RKO (cell line): ENCODE results near the gene GPS2.
A peak's percentile ranks its signal among the peaks of the same experiment; 100 is the strongest.
"Not testable (repeated sequence)": the region's sequence is repeated elsewhere in the genome, so short reads cannot be mapped to it uniquely, and the experiment has no call there.

ENCODE experiments used
- DNase-seq: peaks from one replicate; pipeline ENCODE4 v3.0.0-alpha.2; 2016; ENCODE audit warnings: low spot score

The GPS2 gene

GRCh38 chr17:7314719-7315569, at the start of gene GPS2:
GPS2 (minus strand) TSS chr17:7315360; CDS start chr17:7315052, 308 bp downstream.
- DNase-seq = peak; percentile 86

GRCh38 chr17:7363311-7363710, 48.2 kb upstream of the GPS2 start:
- no peak for DNase-seq

- no peak for DNase-seq
Observed at GRCh38 chr17:7361906-7362305, 46.7 kb upstream of the GPS2 start.

GRCh38 chr17:7357381-7357780, 42.2 kb upstream of the GPS2 start:
- DNase-seq = no peak

- DNase-seq = no peak
Observed at GRCh38 chr17:7356756-7357155, 41.6 kb upstream of the GPS2 start.

GRCh38 chr17:7356072-7356549, 41.0 kb upstream of the GPS2 start:
- peak; percentile 59 for DNase-seq

GRCh38 chr17:7355573-7355972, 40.4 kb upstream of the GPS2 start:
- DNase-seq = no peak

- no peak for DNase-seq
Observed at GRCh38 chr17:7355053-7355452, 39.9 kb upstream of the GPS2 start, which contains the start of gene TMEM95. TMEM95 (plus strand) TSS chr17:7355156; CDS start chr17:7355205, 49 bp downstream.

GRCh38 chr17:7354262-7354843, 39.2 kb upstream of the GPS2 start:
- DNase-seq = peak; percentile 41

GRCh38 chr17:7352910-7353635, 37.9 kb upstream of the GPS2 start:
- no peak for DNase-seq

GRCh38 chr17:7352503-7352889, 37.3 kb upstream of the GPS2 start:
- DNase-seq = no peak

- DNase-seq = peak; percentile 95
Observed at GRCh38 chr17:7351665-7352502, 36.7 kb upstream of the GPS2 start, which contains the start of gene KCTD11. KCTD11 (plus strand) TSS chr17:7352162.

- DNase-seq = no peak
Observed at GRCh38 chr17:7348478-7349242, 33.5 kb upstream of the GPS2 start.

- DNase-seq = no peak
Observed at GRCh38 chr17:7347630-7348477, 32.7 kb upstream of the GPS2 start.

- no peak for DNase-seq
Observed at GRCh38 chr17:7346761-7347614, 31.8 kb upstream of the GPS2 start.

- no peak for DNase-seq
Observed at GRCh38 chr17:7343250-7343649, 28.1 kb upstream of the GPS2 start.

- no peak for DNase-seq
Observed at GRCh38 chr17:7341842-7342241, 26.7 kb upstream of the GPS2 start.

GRCh38 chr17:7340179-7340578, 25.0 kb upstream of the GPS2 start:
- no peak for DNase-seq

GRCh38 chr17:7337600-7337999, 22.4 kb upstream of the GPS2 start:
- not testable (repeated sequence) for DNase-seq
